Testis (tissue), 2 donors: ENCODE measurements around the gene ADAM23.

Experiments used
- POLR2A ChIP-seq: fragments of 450-650 bp; IDR thresholded peaks from one replicate; pipeline ENCODE4 v1.6.1; 2017; ENCODE audit warnings: antibody characterized with exemption, mild to moderate bottlenecking, moderate library complexity
- TF ChIP-seq, protein P1 (sequence below), 3 experiments: fragments of 450-650 bp in 2 of 3; fragments of 200-600 bp in 1 of 3; sonication (generic) in 1 of 3; IDR thresholded peaks; one replicate each; pipeline ENCODE4 v1.5.1; 2016 to 2019; ENCODE audit warnings: antibody characterized with exemption in 3 of 3, mild to moderate bottlenecking in 2 of 3, moderate library complexity in 1 of 3

- no peak for TF ChIP-seq POLR2A
- TF ChIP-seq, protein P1, sequence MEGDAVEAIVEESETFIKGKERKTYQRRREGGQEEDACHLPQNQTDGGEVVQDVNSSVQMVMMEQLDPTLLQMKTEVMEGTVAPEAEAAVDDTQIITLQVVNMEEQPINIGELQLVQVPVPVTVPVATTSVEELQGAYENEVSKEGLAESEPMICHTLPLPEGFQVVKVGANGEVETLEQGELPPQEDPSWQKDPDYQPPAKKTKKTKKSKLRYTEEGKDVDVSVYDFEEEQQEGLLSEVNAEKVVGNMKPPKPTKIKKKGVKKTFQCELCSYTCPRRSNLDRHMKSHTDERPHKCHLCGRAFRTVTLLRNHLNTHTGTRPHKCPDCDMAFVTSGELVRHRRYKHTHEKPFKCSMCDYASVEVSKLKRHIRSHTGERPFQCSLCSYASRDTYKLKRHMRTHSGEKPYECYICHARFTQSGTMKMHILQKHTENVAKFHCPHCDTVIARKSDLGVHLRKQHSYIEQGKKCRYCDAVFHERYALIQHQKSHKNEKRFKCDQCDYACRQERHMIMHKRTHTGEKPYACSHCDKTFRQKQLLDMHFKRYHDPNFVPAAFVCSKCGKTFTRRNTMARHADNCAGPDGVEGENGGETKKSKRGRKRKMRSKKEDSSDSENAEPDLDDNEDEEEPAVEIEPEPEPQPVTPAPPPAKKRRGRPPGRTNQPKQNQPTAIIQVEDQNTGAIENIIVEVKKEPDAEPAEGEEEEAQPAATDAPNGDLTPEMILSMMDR (IDR thresholded peaks at IDR 0.05): no peak
These were observed 159.9 kb downstream of the ADAM23 start for GRCh38 chr2:206603243-206603642.
